Measurements from ENCODE around the gene TRIM7. TPM values are rescaled to one million over a fixed set of nuclear protein-coding genes. Genes with fewer than 3 reads are reported as not detected.
A peak's percentile ranks its signal among the peaks of the same experiment; 100 is the strongest.

TRIM7 gene
- total RNA-seq, 2 donors from 2014 or later = 2.4 to 2.9 TPM

DNA sequence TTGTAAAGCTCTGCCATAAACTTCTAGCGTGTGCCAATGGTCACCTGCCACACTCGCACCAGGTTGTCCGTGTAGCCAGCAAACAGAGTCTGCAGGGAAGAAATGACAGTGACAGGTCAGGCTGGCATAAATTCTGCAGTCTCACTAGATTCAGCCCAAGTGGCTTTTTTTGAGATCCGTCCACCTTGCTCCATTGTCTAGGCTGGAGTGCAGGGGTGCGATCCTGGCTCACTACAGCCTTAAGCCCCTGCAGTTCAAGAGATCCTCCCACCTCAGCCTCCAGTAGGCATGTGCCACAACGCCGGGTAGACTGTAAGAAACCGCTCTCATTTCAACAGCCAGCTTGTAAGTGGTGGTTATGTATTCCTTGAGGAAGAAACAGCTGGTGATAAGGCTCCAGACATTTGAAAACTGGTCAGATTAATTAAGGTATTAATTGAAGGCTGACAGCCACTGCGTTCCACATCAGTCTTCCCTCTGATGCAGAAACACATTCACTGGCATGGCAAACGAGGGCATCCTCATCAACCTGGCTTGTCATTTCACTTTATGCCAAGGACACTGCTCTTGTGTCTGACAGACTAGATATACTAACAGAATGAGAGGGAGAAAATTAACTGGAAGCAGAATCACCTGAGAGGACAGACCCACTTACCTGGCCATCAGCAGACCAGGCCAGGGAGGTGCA lies 32.1 kb upstream of the TRIM7 start:
- Mint-ChIP-seq H3K9me3 (no peaks in the 10 kb centered on the region), H3K4me3 (no peak overlapping the region), H3K27me3 (ENCODE audit: low read depth) (no peaks in the 10 kb centered on the region), H3K4me1 (ENCODE audit: low read depth) (peaks cover 39% of the 10 kb centered on the region), H3K36me3 (ENCODE audit: insufficient read depth in 2 of 2) (peaks cover 33 to 47% of the 10 kb centered on the region in 2 donors), H3K27ac (peak overlapping the region; percentile 56)
- ATAC-seq (replicated peaks in 1 of 2) (no peak), DNase-seq (no peak)

DNA sequence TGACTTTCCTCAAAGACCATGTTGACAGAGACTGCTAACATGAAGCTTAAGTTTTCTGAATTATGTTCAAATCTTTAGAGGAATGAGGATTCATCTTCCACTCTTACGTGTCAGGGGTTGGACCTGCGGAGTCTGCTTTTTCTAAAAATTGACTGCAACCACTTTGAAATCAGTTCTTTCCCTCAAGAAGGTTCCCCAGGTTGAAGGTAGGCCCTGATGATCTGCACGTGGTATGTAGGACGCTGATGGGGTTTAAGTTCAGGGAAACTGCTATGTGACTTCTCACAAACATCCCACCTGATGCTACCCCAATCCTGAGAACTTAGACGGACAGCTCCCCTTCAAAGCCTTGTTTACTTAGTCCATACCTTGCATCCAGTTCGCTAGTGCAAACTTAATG lies 31.5 kb upstream of the TRIM7 start:
- no peak for ATAC-seq (replicated peaks in 1 of 2)
- peak overlapping the region; percentile 51 for H3K27ac Mint-ChIP-seq
- H3K36me3 Mint-ChIP-seq (ENCODE audit: insufficient read depth in 2 of 2) = peaks cover 26 to 41% of the 10 kb centered on the region in 2 donors
- no peak for DNase-seq
- H3K27me3 Mint-ChIP-seq (ENCODE audit: low read depth) = no peaks in the 10 kb centered on the region
- H3K4me1 Mint-ChIP-seq (ENCODE audit: low read depth) = peaks cover 32% of the 10 kb centered on the region
- no peak overlapping the region for H3K4me3 Mint-ChIP-seq
- no peaks in the 10 kb centered on the region for H3K9me3 Mint-ChIP-seq

- DNase-seq (no peak), ATAC-seq (replicated peaks in 1 of 2) (no peak)
- H3K27ac Mint-ChIP-seq = peak overlapping the region; percentile 51
- H3K36me3 Mint-ChIP-seq (ENCODE audit: insufficient read depth in 2 of 2) = peaks cover 23 to 35% of the 10 kb centered on the region in 2 donors
- no peaks in the 10 kb centered on the region for H3K9me3 Mint-ChIP-seq
- peaks cover 26% of the 10 kb centered on the region for H3K4me1 Mint-ChIP-seq (ENCODE audit: low read depth)
- H3K4me3 Mint-ChIP-seq = no peak overlapping the region
- H3K27me3 Mint-ChIP-seq (ENCODE audit: low read depth) = no peaks in the 10 kb centered on the region
These were observed 30.8 kb upstream of the TRIM7 start for GRCh38 chr5:181235689-181236366.

GRCh38 chr5:181235323-181235688 lies 30.3 kb upstream of the TRIM7 start:
- no peaks in the 10 kb centered on the region for H3K27me3 Mint-ChIP-seq (ENCODE audit: low read depth)
- H3K4me3 Mint-ChIP-seq = no peak overlapping the region
- no peaks in the 10 kb centered on the region for H3K9me3 Mint-ChIP-seq
- DNase-seq (no peak), ATAC-seq (replicated peaks in 1 of 2) (no peak)
- peaks cover 26 to 32% of the 10 kb centered on the region in 2 donors for H3K36me3 Mint-ChIP-seq (ENCODE audit: insufficient read depth in 2 of 2)
- peaks cover 28% of the 10 kb centered on the region for H3K4me1 Mint-ChIP-seq (ENCODE audit: low read depth)
- H3K27ac Mint-ChIP-seq = peak overlapping the region; percentile 60

DNA sequence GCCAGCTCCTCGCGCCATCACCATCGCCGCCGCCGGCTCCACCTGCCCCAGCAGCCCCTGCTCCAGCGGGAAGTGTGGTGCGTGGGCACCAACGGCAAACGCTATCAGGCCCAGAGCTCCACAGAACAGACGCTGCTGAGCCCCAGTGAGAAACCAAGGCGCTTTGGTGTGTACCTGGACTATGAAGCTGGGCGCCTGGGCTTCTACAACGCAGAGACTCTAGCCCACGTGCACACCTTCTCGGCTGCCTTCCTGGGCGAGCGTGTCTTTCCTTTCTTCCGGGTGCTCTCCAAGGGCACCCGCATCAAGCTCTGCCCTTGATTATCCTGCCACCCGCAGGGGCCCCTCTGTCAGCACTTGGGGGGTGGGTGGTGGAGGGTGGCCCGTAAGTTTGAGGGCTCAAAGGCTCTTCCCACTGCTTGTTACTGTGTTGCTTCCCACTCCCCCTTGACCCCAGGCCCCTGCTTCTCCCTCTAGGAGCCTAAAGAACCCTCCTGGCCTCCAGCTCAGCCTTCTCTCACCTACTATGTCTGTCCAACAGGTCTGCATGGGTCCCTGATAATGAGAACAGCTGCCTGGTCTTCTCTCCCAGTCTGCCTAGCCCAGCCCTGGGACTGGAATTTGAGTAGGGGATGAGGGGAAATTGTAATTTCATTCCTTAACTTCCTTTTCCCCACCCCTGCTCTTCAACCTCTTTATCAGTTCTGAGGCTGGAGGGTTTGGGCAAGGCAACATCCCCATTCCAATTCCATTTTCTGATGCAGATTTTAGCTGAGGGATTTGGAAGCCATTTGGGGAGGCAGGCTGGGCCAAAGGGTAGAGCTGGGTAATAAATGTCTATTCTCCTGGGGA lies 29.7 kb upstream of the TRIM7 start:
- DNase-seq (no peak), ATAC-seq (replicated peaks in 1 of 2) (peak in 1 of 2 donors; percentile 14)
- Mint-ChIP-seq H3K4me1 (ENCODE audit: low read depth) (peaks cover 33% of the 10 kb centered on the region), H3K4me3 (no peak overlapping the region), H3K9me3 (no peaks in the 10 kb centered on the region), H3K27me3 (ENCODE audit: low read depth) (no peaks in the 10 kb centered on the region), H3K27ac (peak overlapping the region; percentile 60), H3K36me3 (ENCODE audit: insufficient read depth in 2 of 2) (peaks cover 26 to 36% of the 10 kb centered on the region in 2 donors)

GRCh38 chr5:181233801-181234454 lies 28.9 kb upstream of the TRIM7 start:
- peak; percentile 3 to 8 for ATAC-seq (replicated peaks in 1 of 2)
- Mint-ChIP-seq H3K4me3 (no peak overlapping the region), H3K27ac (no peak overlapping the region), H3K4me1 (ENCODE audit: low read depth) (peaks cover 33% of the 10 kb centered on the region), H3K9me3 (no peaks in the 10 kb centered on the region), H3K36me3 (ENCODE audit: insufficient read depth in 2 of 2) (peaks cover 20 to 30% of the 10 kb centered on the region in 2 donors), H3K27me3 (ENCODE audit: low read depth) (no peaks in the 10 kb centered on the region)
- DNase-seq = no peak

DNA sequence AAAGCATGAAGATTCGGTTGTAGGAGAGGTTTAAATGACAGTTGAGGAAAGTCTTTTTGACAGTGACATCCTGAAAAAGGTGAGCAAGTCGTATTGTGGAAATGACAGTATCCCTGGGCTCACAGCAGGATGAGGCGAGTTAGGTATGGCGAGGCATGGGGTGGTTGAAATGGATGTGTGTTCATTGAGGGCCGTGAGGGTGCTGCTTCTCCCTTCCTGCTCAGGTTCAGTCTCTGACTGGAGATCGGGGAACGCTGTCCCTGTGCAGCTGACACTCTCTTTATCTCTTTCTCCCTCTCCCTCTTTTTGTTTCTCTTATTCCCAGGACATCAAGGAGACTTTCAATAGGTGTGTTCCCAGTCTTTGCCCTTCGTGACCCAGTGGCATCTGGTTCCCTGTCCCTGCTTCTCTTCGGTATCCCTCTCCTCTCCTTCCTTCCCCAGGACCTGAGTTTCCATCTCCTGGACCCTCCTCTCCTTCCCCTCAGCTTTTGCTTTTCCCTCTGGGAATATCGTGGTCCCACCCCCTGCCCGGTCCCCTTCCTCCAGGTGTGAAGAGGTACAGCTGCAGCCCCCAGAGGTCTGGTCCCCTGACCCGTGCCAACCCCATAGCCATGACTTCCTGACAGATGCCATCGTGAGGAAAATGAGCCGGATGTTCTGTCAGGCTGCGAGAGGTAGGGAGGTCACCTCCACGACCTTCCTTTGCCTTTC lies 28.2 kb upstream of the TRIM7 start:
- peak overlapping the region; percentile 5 for H3K27ac Mint-ChIP-seq
- peak in 1 of 2 donors; percentile 3 for ATAC-seq (replicated peaks in 1 of 2)
- peaks cover 28% of the 10 kb centered on the region for H3K4me1 Mint-ChIP-seq (ENCODE audit: low read depth)
- no peaks in the 10 kb centered on the region for H3K9me3 Mint-ChIP-seq
- DNase-seq = no peak
- no peak overlapping the region for H3K4me3 Mint-ChIP-seq
- no peaks in the 10 kb centered on the region for H3K27me3 Mint-ChIP-seq (ENCODE audit: low read depth)
- H3K36me3 Mint-ChIP-seq (ENCODE audit: insufficient read depth in 2 of 2) = peaks cover 16 to 26% of the 10 kb centered on the region in 2 donors

DNA sequence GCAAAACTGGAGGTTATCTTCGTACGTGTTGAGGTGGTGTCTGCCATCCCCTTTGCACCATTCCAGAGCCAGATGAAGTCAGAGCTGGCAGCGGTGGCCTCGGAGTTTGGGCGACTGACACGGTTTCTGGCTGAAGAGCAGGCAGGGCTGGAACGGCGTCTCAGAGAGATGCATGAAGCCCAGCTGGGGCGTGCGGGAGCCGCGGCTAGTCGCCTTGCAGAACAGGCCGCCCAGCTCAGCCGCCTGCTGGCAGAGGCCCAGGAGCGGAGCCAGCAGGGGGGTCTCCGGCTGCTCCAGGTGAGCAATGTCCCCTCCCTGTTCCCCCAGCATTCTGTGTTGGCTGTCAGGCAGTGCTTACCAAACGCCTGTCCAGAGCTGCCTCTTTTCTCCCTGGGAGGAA lies 27.6 kb upstream of the TRIM7 start:
- ATAC-seq (replicated peaks in 1 of 2) = peak in 1 of 2 donors; percentile 12
- peaks cover 24% of the 10 kb centered on the region for H3K4me1 Mint-ChIP-seq (ENCODE audit: low read depth)
- no peaks in the 10 kb centered on the region for H3K9me3 Mint-ChIP-seq
- no peak for DNase-seq
- H3K27me3 Mint-ChIP-seq (ENCODE audit: low read depth) = no peaks in the 10 kb centered on the region
- no peak overlapping the region for H3K27ac Mint-ChIP-seq
- H3K4me3 Mint-ChIP-seq = no peak overlapping the region
- peaks cover 10 to 20% of the 10 kb centered on the region in 2 donors for H3K36me3 Mint-ChIP-seq (ENCODE audit: insufficient read depth in 2 of 2)

GRCh38 chr5:181231432-181231831 lies 26.4 kb upstream of the TRIM7 start:
- Mint-ChIP-seq H3K4me3 (no peak overlapping the region), H3K27me3 (ENCODE audit: low read depth) (no peaks in the 10 kb centered on the region), H3K4me1 (ENCODE audit: low read depth) (peaks cover 24% of the 10 kb centered on the region), H3K36me3 (ENCODE audit: insufficient read depth in 2 of 2) (peaks cover 5 to 12% of the 10 kb centered on the region in 2 donors), H3K9me3 (no peaks in the 10 kb centered on the region), H3K27ac (peak overlapping the region; percentile 5)
- ATAC-seq (replicated peaks in 1 of 2) (peak in 1 of 2 donors; percentile 23), DNase-seq (no peak)

GRCh38 chr5:181230551-181230950 lies 25.6 kb upstream of the TRIM7 start:
- no peak overlapping the region for H3K4me3 Mint-ChIP-seq
- H3K27ac Mint-ChIP-seq = peak overlapping the region; percentile 90
- H3K9me3 Mint-ChIP-seq = no peaks in the 10 kb centered on the region
- peaks cover 3 to 10% of the 10 kb centered on the region in 2 donors for H3K36me3 Mint-ChIP-seq (ENCODE audit: insufficient read depth in 2 of 2)
- DNase-seq (no peak), ATAC-seq (replicated peaks in 1 of 2) (peak in 1 of 2 donors; percentile 19)
- H3K4me1 Mint-ChIP-seq (ENCODE audit: low read depth) = peaks cover 32% of the 10 kb centered on the region
- H3K27me3 Mint-ChIP-seq (ENCODE audit: low read depth) = no peaks in the 10 kb centered on the region

GRCh38 chr5:181229996-181230395 lies 25.0 kb upstream of the TRIM7 start:
- Mint-ChIP-seq H3K36me3 (ENCODE audit: insufficient read depth in 2 of 2) (peaks cover 3 to 10% of the 10 kb centered on the region in 2 donors), H3K4me3 (no peak overlapping the region), H3K9me3 (no peaks in the 10 kb centered on the region), H3K27ac (peak overlapping the region; percentile 48), H3K4me1 (ENCODE audit: low read depth) (peaks cover 37% of the 10 kb centered on the region), H3K27me3 (ENCODE audit: low read depth) (no peaks in the 10 kb centered on the region)
- DNase-seq (no peak), ATAC-seq (replicated peaks in 1 of 2) (no peak)

All from activated T-cell treated with anti-CD3 and anti-CD28 coated beads, Interleukin-2, amount 50 U/mL, for 72 hours (primary cell).